ENCODE results near the gene C10orf67.

DNA sequence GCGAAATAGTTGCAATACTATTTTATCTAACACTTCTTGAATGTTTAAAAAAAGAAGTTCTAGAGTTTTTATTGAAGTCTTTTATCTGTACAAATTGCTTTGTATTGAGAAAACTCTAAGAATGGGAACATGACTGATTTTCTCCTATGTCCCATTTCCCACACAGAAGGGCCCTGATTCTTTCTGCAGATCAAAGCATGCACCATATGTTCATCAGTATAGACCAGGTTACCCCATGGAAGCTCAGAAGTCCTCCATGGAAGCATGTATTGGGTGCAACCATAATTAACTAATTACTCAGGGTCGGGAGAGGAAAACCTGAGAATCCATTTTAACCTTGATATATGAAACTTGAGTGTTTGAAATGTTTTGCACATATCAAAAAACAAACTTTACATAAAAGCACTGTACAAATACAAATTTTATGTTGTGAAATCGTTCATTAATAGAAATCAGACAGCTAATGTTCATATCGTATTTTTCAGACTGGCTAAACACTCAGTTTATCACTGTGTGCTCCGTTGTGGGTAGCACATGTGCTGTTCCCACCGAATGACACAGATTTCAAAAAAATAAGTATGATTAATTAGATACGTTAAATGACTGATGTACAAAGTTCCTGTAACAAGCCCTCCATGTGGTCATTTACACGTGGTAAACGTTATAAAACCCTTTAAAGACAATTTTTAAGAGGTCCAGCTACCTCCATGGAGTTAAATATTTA lies 81.0 kb downstream of the C10orf67 start:
- no peak for TF ChIP-seq EZH2phosphoT487 (IDR thresholded peaks at IDR 0.05; ENCODE audit: borderline replicate concordance, low read depth, low read length)
- TF ChIP-seq, protein P1, sequence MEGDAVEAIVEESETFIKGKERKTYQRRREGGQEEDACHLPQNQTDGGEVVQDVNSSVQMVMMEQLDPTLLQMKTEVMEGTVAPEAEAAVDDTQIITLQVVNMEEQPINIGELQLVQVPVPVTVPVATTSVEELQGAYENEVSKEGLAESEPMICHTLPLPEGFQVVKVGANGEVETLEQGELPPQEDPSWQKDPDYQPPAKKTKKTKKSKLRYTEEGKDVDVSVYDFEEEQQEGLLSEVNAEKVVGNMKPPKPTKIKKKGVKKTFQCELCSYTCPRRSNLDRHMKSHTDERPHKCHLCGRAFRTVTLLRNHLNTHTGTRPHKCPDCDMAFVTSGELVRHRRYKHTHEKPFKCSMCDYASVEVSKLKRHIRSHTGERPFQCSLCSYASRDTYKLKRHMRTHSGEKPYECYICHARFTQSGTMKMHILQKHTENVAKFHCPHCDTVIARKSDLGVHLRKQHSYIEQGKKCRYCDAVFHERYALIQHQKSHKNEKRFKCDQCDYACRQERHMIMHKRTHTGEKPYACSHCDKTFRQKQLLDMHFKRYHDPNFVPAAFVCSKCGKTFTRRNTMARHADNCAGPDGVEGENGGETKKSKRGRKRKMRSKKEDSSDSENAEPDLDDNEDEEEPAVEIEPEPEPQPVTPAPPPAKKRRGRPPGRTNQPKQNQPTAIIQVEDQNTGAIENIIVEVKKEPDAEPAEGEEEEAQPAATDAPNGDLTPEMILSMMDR (conservative IDR thresholded peaks at IDR 0.05; ENCODE audit: low read length), result no peak

All from OCI-LY7 (cell line).